H1 (cell line): ENCODE data around the gene OR51B6. TPM values are rescaled to one million over a fixed set of nuclear protein-coding genes. Genes with fewer than 3 reads are reported as not detected.

Source experiments
- RNF2 ChIP-seq: fragments of 200-900, 300-1000 bp; sonication (generic); IDR thresholded peaks from 2 replicates; pipeline ENCODE4 v1.7.1; 2016; ENCODE audit warnings: borderline replicate concordance, low read depth, mild to moderate bottlenecking, antibody characterized with exemption, low read length; ENCODE audit not compliant: poor library complexity, severe bottlenecking; ENCODE audit errors: missing control alignments
- polyA plus RNA-seq, 7 experiments: library from polyadenylated mRNA; depleted of rRNA in 3 of 7; stranded (reverse) in 5 of 7; unstranded in 2 of 7; fragments of >200 nt in 5 of 7; fragments of 200-250 nt in 2 of 7; gene quantifications; 1 replicate in 5 of 7; 2 replicates in 1 of 7; 4 replicates in 1 of 7; pipeline versions ENCODE4 v1.2.1 to v1.2.3, GENCODE V29; 2011 to 2013; ENCODE audit warnings: missing spikeins in 2 of 7, mixed read lengths in 2 of 7
- total RNA-seq: library from RNA; stranded (reverse); fragmentation: NEBNext Ultra II Directional; extraction: Animal tissue kit (Norgen Biotek cat#: 25700); gene quantifications from 2 replicates; pipeline ENCODE4 v1.2.1, GENCODE V29; 2021

Gene OR51B6
- total and polyA plus RNA-seq, 2 of the 8 experiments (the other 6 are each of a cell fraction or from before 2014, with no cell fraction given): not detected

DNA sequence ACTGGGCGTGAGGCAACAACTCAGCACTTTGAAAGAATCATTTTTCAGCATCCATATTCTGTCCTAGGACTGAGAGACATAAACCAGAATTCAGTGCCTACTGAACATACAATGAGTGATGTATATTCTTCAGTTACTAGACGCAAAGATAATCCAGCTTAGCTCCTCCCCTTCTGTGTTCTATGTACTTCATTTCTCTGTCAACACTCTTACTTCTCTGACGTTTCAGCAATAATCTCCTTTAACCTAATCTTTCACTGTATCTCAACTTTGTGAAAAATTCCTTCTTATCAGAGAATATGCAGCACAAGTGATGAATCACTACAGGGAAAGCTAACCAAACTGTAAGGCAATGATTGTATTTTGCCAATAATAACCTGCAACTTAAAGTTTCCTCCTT is 5.5 kb upstream of the OR51B6 start (continued):
- TF ChIP-seq RNF2: no peak
